ENCODE results near the gene DIP2C. TPM values are rescaled to one million over a fixed set of nuclear protein-coding genes. Genes with fewer than 3 reads are reported as not detected.
"Not testable (repeated sequence)": the region's sequence is repeated elsewhere in the genome, so short reads cannot be mapped to it uniquely, and the experiment has no call there.

The DIP2C gene
- polyA plus RNA-seq, 12 donors, result 18.1 to 31.7 (median 26.1) TPM; not detected in 1

- DNase-seq, result no peak
Measured at GRCh38 chr10:660970-661596, 28.4 kb downstream of the DIP2C start.

GRCh38 chr10:660413-660969 is 29.0 kb downstream of the DIP2C start:
- no peak for DNase-seq

GRCh38 chr10:659688-660141 is 29.8 kb downstream of the DIP2C start:
- DNase-seq, result no peak

GRCh38 chr10:657816-658350 is 31.6 kb downstream of the DIP2C start:
- not testable (repeated sequence) for DNase-seq

GRCh38 chr10:656883-657282 is 32.6 kb downstream of the DIP2C start:
- DNase-seq, result no peak

GRCh38 chr10:655184-655583 is 34.3 kb downstream of the DIP2C start:
- DNase-seq, result no peak

GRCh38 chr10:654647-654996 is 34.8 kb downstream of the DIP2C start:
- no peak for DNase-seq

- DNase-seq, result no peak
Measured at GRCh38 chr10:653991-654646, 35.3 kb downstream of the DIP2C start.

GRCh38 chr10:652832-653459 is 36.5 kb downstream of the DIP2C start:
- not testable (repeated sequence) for DNase-seq

- no peak for DNase-seq
Measured at GRCh38 chr10:652233-652632, 37.2 kb downstream of the DIP2C start.

- DNase-seq, result no peak
Measured at GRCh38 chr10:651692-652091, 37.8 kb downstream of the DIP2C start.

- no peak for DNase-seq
Measured at GRCh38 chr10:650886-651615, 38.4 kb downstream of the DIP2C start.

- no peak for DNase-seq
Measured at GRCh38 chr10:650441-650851, 39.0 kb downstream of the DIP2C start.

GRCh38 chr10:649798-650440 is 39.5 kb downstream of the DIP2C start:
- no peak for DNase-seq

GRCh38 chr10:649445-649797 is 40.0 kb downstream of the DIP2C start:
- no peak for DNase-seq

- DNase-seq, result not testable (repeated sequence)
Measured at GRCh38 chr10:647019-647418, 42.4 kb downstream of the DIP2C start.

GRCh38 chr10:646118-646524 is 43.3 kb downstream of the DIP2C start:
- no peak for DNase-seq

- no peak for DNase-seq
Measured at GRCh38 chr10:644943-645334, 44.5 kb downstream of the DIP2C start.

GRCh38 chr10:644076-644942 is 45.2 kb downstream of the DIP2C start:
- DNase-seq, result no peak

GRCh38 chr10:642186-642890 is 47.1 kb downstream of the DIP2C start:
- no peak for DNase-seq

Measured in muscle of arm (tissue), 12 donors.